ENCODE results near the gene STAC. TPM values are rescaled to one million over a fixed set of nuclear protein-coding genes. Genes with fewer than 3 reads are reported as not detected.
"Not testable (repeated sequence)": the region's sequence is repeated elsewhere in the genome, so short reads cannot be mapped to it uniquely, and the experiment has no call there.

Gene STAC
- total RNA-seq, 1 donor from 2014 or later = 7.1 TPM

DNA sequence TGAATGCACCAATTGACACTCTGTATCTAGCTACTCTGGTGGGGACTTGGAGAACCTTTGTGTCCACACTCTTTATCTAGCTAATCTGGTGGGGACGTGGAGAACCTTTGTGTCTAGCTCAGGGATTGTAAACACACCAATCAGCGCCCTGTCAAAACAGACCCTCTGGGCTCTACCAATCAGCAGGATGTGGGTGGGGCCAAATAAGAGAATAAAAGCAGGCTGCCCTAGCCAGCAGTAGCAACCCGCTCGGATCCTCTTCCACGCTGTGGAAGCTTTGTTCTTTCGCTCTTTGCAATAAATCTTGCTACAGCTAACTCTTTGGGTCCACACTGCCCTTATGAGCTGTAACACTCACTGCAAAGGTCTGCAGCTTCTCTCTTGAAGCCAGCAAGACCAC, 73.6 kb downstream of the STAC start:
- H4K20me1 ChIP-seq (ENCODE audit: insufficient read depth, low read length); H2AFZ ChIP-seq (ENCODE audit: low read depth, low read length); H3K4me3 Mint-ChIP-seq (ENCODE audit: unreplicated experiment): not testable (repeated sequence)

DNA sequence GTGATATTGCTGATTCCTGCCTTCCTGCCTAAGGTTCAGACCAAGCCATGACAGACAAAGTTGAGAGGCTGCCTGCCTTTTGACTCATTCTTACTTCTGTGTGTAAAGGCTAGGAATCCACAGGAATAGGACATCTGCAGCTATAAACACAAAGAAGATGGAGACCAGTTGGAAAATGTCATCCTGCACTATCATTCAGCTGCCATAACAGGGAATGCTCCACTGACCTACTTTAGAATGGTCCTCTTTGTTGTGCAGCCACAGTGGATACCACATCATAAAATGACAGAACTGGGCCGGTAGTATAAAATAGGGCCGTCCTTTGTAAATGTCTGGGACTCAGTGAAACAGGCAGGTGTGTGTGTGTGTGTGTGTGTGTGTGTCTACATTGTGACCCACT, 75.1 kb downstream of the STAC start:
- Histone ChIP-seq H3K79me2 (ENCODE audit: insufficient read depth, low read length) (no peaks in the 10 kb centered on the region), H3K4me1 (ENCODE audit: insufficient read depth, low read length) (no peaks in the 10 kb centered on the region), H3K9ac (ENCODE audit: low read length) (no peak overlapping the region), H3K4me2 (ENCODE audit: low read length) (no peak overlapping the region), H3K4me3 (ENCODE audit: insufficient read depth, low read depth, low read length) (no peak overlapping the region), H4K20me1 (ENCODE audit: insufficient read depth, low read length) (no peaks in the 10 kb centered on the region), H3K27ac (ENCODE audit: low read depth, low read length) (no peak overlapping the region), H2AFZ (ENCODE audit: low read depth, low read length) (no peak overlapping the region), H3K36me3 (ENCODE audit: insufficient read depth, low read length) (no peaks in the 10 kb centered on the region), H3K27me3 (ENCODE audit: insufficient read depth, low read length) (no peaks in the 10 kb centered on the region), H3K9me3 (ENCODE audit: insufficient read depth, low read depth, low read length) (no peaks in the 10 kb centered on the region)
- peaks cover 18% of the 10 kb centered on the region for H3K4me1 Mint-ChIP-seq (ENCODE audit: low read depth, unreplicated experiment)
- TF ChIP-seq EZH2 (IDR thresholded peaks at IDR 0.05; ENCODE audit: insufficient read depth, low read length) = no peak
- TF ChIP-seq CTCF (IDR thresholded peaks at IDR 0.05; ENCODE audit: insufficient read depth, low read depth, low read length) = no peak
- DNase-seq (ENCODE audit: low read depth) (no peak), FAIRE-seq (no peak)
- no peak overlapping the region for H3K4me3 Mint-ChIP-seq (ENCODE audit: unreplicated experiment)
- H3K27ac Mint-ChIP-seq (ENCODE audit: unreplicated experiment) = no peak overlapping the region
- no peaks in the 10 kb centered on the region for H3K9me3 Mint-ChIP-seq (ENCODE audit: unreplicated experiment)
- H3K27me3 Mint-ChIP-seq (ENCODE audit: low read depth, unreplicated experiment) = no peaks in the 10 kb centered on the region
- peaks cover 7% of the 10 kb centered on the region for H3K36me3 Mint-ChIP-seq (ENCODE audit: low read depth, unreplicated experiment)

More for the DNA sequence above, 73.6 kb downstream of the STAC start:
- not testable (repeated sequence) for H3K36me3 Mint-ChIP-seq (ENCODE audit: low read depth, unreplicated experiment); H3K27ac Mint-ChIP-seq (ENCODE audit: unreplicated experiment); H3K79me2 ChIP-seq (ENCODE audit: insufficient read depth, low read length); FAIRE-seq; H3K4me2 ChIP-seq (ENCODE audit: low read length); H3K4me3 ChIP-seq (ENCODE audit: insufficient read depth, low read depth, low read length); H3K36me3 ChIP-seq (ENCODE audit: insufficient read depth, low read length); H3K9ac ChIP-seq (ENCODE audit: low read length); H3K27ac ChIP-seq (ENCODE audit: low read depth, low read length); DNase-seq (ENCODE audit: low read depth); H3K27me3 Mint-ChIP-seq (ENCODE audit: low read depth, unreplicated experiment); H3K9me3 Mint-ChIP-seq (ENCODE audit: unreplicated experiment); H3K27me3 ChIP-seq (ENCODE audit: insufficient read depth, low read length); H3K4me1 ChIP-seq (ENCODE audit: insufficient read depth, low read length); H3K9me3 ChIP-seq (ENCODE audit: insufficient read depth, low read depth, low read length)
- peaks cover 18% of the 10 kb centered on the region for H3K4me1 Mint-ChIP-seq (ENCODE audit: low read depth, unreplicated experiment)

DNA sequence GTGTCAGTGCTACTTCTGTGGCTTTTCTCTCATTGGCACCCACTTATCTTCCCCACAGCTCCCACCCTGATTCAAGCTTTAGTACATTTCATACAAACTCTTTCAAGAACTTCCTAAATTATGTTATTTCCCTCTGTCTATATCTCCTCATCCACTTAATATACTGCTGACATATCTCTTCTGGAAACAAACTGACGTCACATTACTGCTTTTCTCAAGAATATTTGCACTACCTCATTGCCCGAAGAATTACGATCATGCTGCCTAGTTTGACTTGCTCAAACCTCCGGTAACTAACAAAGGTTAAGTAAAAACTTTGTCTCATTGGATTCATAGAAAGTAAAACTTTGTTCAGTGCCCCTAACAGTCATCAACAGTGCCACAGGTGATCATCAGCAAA, 76.5 kb downstream of the STAC start:
- Histone ChIP-seq H3K27me3 (ENCODE audit: insufficient read depth, low read length) (no peaks in the 10 kb centered on the region), H3K79me2 (ENCODE audit: insufficient read depth, low read length) (no peaks in the 10 kb centered on the region), H3K9ac (ENCODE audit: low read length) (no peak overlapping the region), H3K9me3 (ENCODE audit: insufficient read depth, low read depth, low read length) (no peaks in the 10 kb centered on the region), H4K20me1 (ENCODE audit: insufficient read depth, low read length) (no peaks in the 10 kb centered on the region), H3K27ac (ENCODE audit: low read depth, low read length) (no peak overlapping the region), H3K4me3 (ENCODE audit: insufficient read depth, low read depth, low read length) (no peak overlapping the region), H3K4me2 (ENCODE audit: low read length) (no peak overlapping the region), H3K36me3 (ENCODE audit: insufficient read depth, low read length) (no peaks in the 10 kb centered on the region), H3K4me1 (ENCODE audit: insufficient read depth, low read length) (peaks cover 4% of the 10 kb centered on the region), H2AFZ (ENCODE audit: low read depth, low read length) (no peak overlapping the region)
- Mint-ChIP-seq H3K4me3 (ENCODE audit: unreplicated experiment) (no peak overlapping the region), H3K27ac (ENCODE audit: unreplicated experiment) (no peak overlapping the region), H3K9me3 (ENCODE audit: unreplicated experiment) (no peaks in the 10 kb centered on the region), H3K36me3 (ENCODE audit: low read depth, unreplicated experiment) (peaks cover 7% of the 10 kb centered on the region), H3K4me1 (ENCODE audit: low read depth, unreplicated experiment) (peaks cover 25% of the 10 kb centered on the region), H3K27me3 (ENCODE audit: low read depth, unreplicated experiment) (no peaks in the 10 kb centered on the region)
- no peak for DNase-seq (ENCODE audit: low read depth)
- FAIRE-seq = peak; percentile 45
- TF ChIP-seq CTCF (IDR thresholded peaks at IDR 0.05; ENCODE audit: insufficient read depth, low read depth, low read length) = no peak
- TF ChIP-seq EZH2 (IDR thresholded peaks at IDR 0.05; ENCODE audit: insufficient read depth, low read length) = no peak
